Lung (tissue), 12 donors: ENCODE measurements around the gene CST6. TPM values are rescaled to one million over a fixed set of nuclear protein-coding genes. Genes with fewer than 3 reads are reported as not detected.

Experiments
- ATAC-seq: fragments of 200-7000 bp; cut with Tn5 transposase; one replicate; pipeline ENCODE4 v1.9.1; 2020; ENCODE audit warnings: moderate number of reproducible peaks; ENCODE audit not compliant: insufficient read depth, low FRiP score
- DNase-seq, 3 donors: peaks; one replicate each; pipeline ENCODE4 v3.0.0-alpha.2; 2013 to 2017
- H3K27ac ChIP-seq, 2 donors: one replicate each; pipeline ENCODE4 v1.5.1; 2013; ENCODE audit warnings: mild to moderate bottlenecking in 2 of 2, moderate library complexity in 2 of 2, control low read depth in 1 of 2, inconsistent platforms in 1 of 2, low read depth in 1 of 2, low read length in 1 of 2
- H3K27me3 ChIP-seq, 3 donors: one replicate each; pipeline ENCODE4 v1.5.1; 2013; ENCODE audit warnings: low read length in 2 of 3; ENCODE audit not compliant: control insufficient read depth in 3 of 3, insufficient read depth in 3 of 3
- H3K36me3 ChIP-seq, 4 donors: one replicate each; pipeline ENCODE4 v1.5.1; 2013; ENCODE audit warnings: low read length in 4 of 4, mild to moderate bottlenecking in 1 of 4, moderate library complexity in 1 of 4; ENCODE audit not compliant: control insufficient read depth in 4 of 4, insufficient read depth in 4 of 4
- H3K4me1 ChIP-seq, 5 donors: one replicate each; pipeline ENCODE4 v1.5.1; 2013; ENCODE audit warnings: low read length in 5 of 5, mild to moderate bottlenecking in 2 of 5, moderate library complexity in 1 of 5; ENCODE audit not compliant: control insufficient read depth in 5 of 5, insufficient read depth in 5 of 5
- H3K4me3 ChIP-seq: one replicate; pipeline ENCODE4 v1.5.1; 2013; ENCODE audit warnings: mild to moderate bottlenecking, control low read depth, moderate library complexity
- H3K9ac ChIP-seq, 2 donors: one replicate each; pipeline ENCODE4 v1.5.1; 2013; ENCODE audit warnings: low read length in 2 of 2, control low read depth in 1 of 2; ENCODE audit not compliant: insufficient read depth in 1 of 2
- H3K9me3 ChIP-seq, 4 donors: one replicate each; pipeline ENCODE4 v1.5.1; 2013; ENCODE audit warnings: low read length in 3 of 4, mild to moderate bottlenecking in 1 of 4, moderate library complexity in 1 of 4; ENCODE audit not compliant: control insufficient read depth in 4 of 4, insufficient read depth in 3 of 4
- WGBS, 2 donors: extraction: QIAGEN DNeasy Blood & Tissue Kit; methylation state at CpG; one replicate each; pipeline ENCODE4 v1.1.7; 2013; 5-methylcytosine and 5-hydroxymethylcytosine counted together
- polyA plus RNA-seq, 2 donors: library from polyadenylated mRNA; stranded (reverse); fragments of 200-250 nt; gene quantifications; one replicate each; pipeline ENCODE4 v1.2.1, GENCODE V29; 2013
- total RNA-seq, 2 donors: library from RNA; depleted of rRNA in 1 of 2; stranded (reverse); fragments of >200 nt in 1 of 2; gene quantifications; one replicate each; pipeline ENCODE4 v1.2.1, GENCODE V29; 2014 to 2021
- TF ChIP-seq, protein P1 (sequence below): IDR thresholded peaks from 2 replicates; pipeline ENCODE4 v1.5.1; 2012; ENCODE audit warnings: mild to moderate bottlenecking; ENCODE audit errors: control extremely low read depth, extremely low read depth
- donor health status: control.
- donor health status: control.
- donor health status: Bipolar disorder and iron deficiency.
- donor health status: healthy.
- donor health status: DM: yes; HTN: yes; CAD: no.

CST6 gene
- total and polyA plus RNA-seq, 4 donors = 7.1 to 38.8 (median 24.7) TPM

DNA sequence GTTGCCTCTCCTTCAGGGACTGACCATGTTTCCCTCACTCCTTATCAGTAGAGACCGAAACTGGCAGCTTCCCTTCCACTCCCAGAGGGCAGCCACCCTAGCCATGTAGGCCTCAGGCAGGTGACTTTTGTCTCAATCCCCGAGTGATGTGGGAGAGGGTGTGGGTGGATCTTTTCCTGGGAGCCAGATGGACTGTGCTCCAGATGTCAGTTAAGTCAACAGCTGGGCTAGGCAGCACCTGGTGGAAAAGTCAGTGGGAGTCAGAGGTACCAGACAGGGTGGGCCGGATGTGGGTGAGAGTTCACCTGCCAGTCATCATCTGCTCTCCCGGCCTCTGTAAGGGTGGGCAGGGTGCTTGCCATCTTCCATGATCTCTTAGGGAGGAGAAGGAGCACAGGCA, 7.6 kb upstream of the CST6 start:
- WGBS, 2 donors = 88 to 96% methylated on average over 4 of the region's 4 CpGs
- Histone ChIP-seq H3K27me3 (no peaks in the 10 kb centered on the region), H3K4me3 (no peak overlapping the region), H3K27ac (no peak overlapping the region), H3K36me3 (peaks cover 8 to 31% (median 25%) of the 10 kb centered on the region in 4 donors), H3K9me3 (no peaks in the 10 kb centered on the region), H3K4me1 (peaks cover 0 to 13% (median 5%) of the 10 kb centered on the region in 5 donors), H3K9ac (no peak overlapping the region)
- ATAC-seq (no peak), DNase-seq (no peak)
- TF ChIP-seq, protein P1, sequence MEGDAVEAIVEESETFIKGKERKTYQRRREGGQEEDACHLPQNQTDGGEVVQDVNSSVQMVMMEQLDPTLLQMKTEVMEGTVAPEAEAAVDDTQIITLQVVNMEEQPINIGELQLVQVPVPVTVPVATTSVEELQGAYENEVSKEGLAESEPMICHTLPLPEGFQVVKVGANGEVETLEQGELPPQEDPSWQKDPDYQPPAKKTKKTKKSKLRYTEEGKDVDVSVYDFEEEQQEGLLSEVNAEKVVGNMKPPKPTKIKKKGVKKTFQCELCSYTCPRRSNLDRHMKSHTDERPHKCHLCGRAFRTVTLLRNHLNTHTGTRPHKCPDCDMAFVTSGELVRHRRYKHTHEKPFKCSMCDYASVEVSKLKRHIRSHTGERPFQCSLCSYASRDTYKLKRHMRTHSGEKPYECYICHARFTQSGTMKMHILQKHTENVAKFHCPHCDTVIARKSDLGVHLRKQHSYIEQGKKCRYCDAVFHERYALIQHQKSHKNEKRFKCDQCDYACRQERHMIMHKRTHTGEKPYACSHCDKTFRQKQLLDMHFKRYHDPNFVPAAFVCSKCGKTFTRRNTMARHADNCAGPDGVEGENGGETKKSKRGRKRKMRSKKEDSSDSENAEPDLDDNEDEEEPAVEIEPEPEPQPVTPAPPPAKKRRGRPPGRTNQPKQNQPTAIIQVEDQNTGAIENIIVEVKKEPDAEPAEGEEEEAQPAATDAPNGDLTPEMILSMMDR = no peak

DNA sequence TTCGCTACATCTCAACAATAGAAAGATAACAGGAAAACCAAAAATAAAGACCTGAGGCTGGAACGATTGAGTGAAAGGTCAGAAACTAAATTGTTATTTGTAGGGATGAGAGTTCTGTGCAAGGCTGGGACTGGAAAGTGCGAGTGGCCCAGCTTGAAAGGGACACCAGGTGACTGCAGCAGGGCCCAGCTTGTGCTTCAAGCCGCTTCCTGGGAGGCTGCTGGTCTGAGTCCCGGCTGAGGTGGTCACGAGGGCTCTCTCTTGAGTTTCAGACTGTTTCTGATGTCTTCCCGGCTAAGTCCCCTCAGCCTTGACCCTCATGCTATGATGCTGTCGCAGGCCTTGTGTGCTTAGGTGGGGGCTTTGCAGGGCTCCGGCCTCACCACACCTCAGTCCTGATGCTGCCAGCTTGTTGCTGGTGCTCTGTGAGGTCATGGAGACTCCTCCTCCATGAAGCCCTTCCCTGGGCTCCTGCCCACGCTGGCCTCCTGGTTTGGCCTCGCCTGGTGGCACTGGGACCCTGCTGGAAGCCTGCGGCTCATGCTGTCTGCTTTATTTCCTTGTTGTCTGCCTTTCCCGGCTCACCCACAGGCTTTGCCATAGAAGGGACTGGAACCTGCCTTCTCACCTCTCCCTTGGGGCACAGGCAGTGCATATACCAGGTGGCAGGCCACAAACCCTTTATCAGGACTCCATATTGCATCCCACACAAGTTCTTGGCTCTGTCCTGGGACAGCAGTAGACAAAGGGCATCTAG, 5.5 kb upstream of the CST6 start:
- Histone ChIP-seq H3K9ac (no peak overlapping the region), H3K4me1 (peaks cover 0 to 8% (median 5%) of the 10 kb centered on the region in 5 donors), H3K4me3 (no peak overlapping the region), H3K27ac (no peak overlapping the region), H3K36me3 (peaks cover 0 to 18% (median 14%) of the 10 kb centered on the region in 4 donors), H3K27me3 (peaks cover 0 to 10% (median 8%) of the 10 kb centered on the region in 3 donors), H3K9me3 (no peaks in the 10 kb centered on the region)
- DNase-seq (no peak), ATAC-seq (no peak)
- TF ChIP-seq, protein P1 = no peak
- WGBS, 2 donors = 89 to 92% methylated on average over 13 of the region's 13 CpGs

DNA sequence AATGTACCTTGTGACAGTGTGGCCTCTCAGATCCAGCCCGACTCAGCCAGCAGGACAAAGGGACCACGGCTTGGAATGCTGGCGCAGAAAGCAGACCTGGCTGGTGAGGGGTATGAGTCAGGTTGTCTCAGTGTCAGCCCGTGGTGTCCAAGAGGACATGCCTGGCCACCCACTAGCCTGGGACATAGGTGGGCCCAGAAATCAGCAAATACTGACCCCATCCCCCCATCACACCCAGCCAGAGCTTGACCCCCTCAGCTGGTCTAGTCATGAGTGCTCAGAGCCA, 5.0 kb upstream of the CST6 start:
- ATAC-seq (no peak), DNase-seq (no peak)
- Histone ChIP-seq H3K9me3 (no peaks in the 10 kb centered on the region), H3K36me3 (peaks cover 0 to 18% (median 14%) of the 10 kb centered on the region in 4 donors), H3K27me3 (peaks cover 0 to 13% (median 12%) of the 10 kb centered on the region in 3 donors), H3K27ac (no peak overlapping the region), H3K4me3 (no peak overlapping the region), H3K4me1 (peaks cover 0 to 9% (median 8%) of the 10 kb centered on the region in 5 donors), H3K9ac (no peak overlapping the region)
- TF ChIP-seq, protein P1 = no peak
- 81 to 85% methylated on average over 4 of the region's 4 CpGs for WGBS, 2 donors
